ENCODE measurements around the gene CYP46A1. TPM values are rescaled to one million over a fixed set of nuclear protein-coding genes. Genes with fewer than 3 reads are reported as not detected.
A peak's percentile ranks its signal among the peaks of the same experiment; 100 is the strongest.

Gene CYP46A1
- total and polyA plus RNA-seq, 3 donors from 2014 or later: 2.5 to 4.6 (median 4.2) TPM

GRCh38 chr14:99651953-99652746 is 31.9 kb upstream of the CYP46A1 start:
- H3K4me1 ChIP-seq: no peaks in the 10 kb centered on the region
- intact Hi-C loops (cut with DNase I; ENCODE audit: low total_unique reads): no loop called here
- no peaks in the 10 kb centered on the region for H3K27me3 ChIP-seq
- TF ChIP-seq POLR2A (IDR thresholded peaks at IDR 0.05) (no peak), CTCF (IDR thresholded peaks at IDR 0.05) (no peak)
- H3K4me3 ChIP-seq: no peak overlapping the region
- no peak for DNase-seq
- 94 to 97% methylated on average over 20 to 25 of the region's 32 CpGs for WGBS, 2 donors
- no peaks in the 10 kb centered on the region for H3K36me3 ChIP-seq (ENCODE audit: low read depth, missing control alignments)
- no peaks in the 10 kb centered on the region for H3K9me3 ChIP-seq
- H3K27ac ChIP-seq: no peak overlapping the region

GRCh38 chr14:99654235-99654985 is 29.7 kb upstream of the CYP46A1 start:
- intact Hi-C loops (cut with DNase I; ENCODE audit: low total_unique reads): no loop called here
- Histone ChIP-seq H3K27ac (no peak overlapping the region), H3K27me3 (no peaks in the 10 kb centered on the region), H3K4me3 (no peak overlapping the region), H3K9me3 (no peaks in the 10 kb centered on the region), H3K4me1 (no peaks in the 10 kb centered on the region), H3K36me3 (ENCODE audit: low read depth, missing control alignments) (no peaks in the 10 kb centered on the region)
- peak; percentile 85 for DNase-seq
- WGBS, 2 donors: 44 to 63% methylated on average over 7 of the region's 7 CpGs
- no peak for TF ChIP-seq CTCF (IDR thresholded peaks at IDR 0.05)
- no peak for TF ChIP-seq POLR2A (IDR thresholded peaks at IDR 0.05)

DNA sequence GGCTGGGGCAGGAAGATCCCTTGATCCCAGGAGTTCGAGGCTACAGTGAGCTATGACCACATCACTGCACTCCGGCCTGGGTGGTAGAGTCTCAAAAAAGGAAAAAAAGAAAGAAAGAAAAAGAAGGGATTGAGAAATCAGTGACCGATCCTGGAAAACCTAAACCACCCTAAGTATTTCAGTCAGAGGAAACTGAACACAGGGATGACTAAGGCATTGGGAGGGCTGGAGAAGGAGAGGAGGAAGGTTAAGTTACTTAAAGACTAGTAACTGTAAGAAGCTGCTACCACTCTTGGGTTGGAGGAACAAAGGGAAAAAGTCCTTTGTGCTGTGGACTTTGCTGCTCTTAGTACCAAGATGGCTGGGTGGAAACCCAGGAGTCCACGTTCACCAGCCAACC is 28.6 kb upstream of the CYP46A1 start:
- TF ChIP-seq CTCF (IDR thresholded peaks at IDR 0.05): no peak
- TF ChIP-seq POLR2A (IDR thresholded peaks at IDR 0.05): no peak
- Histone ChIP-seq H3K4me1 (peaks cover 3% of the 10 kb centered on the region), H3K9me3 (no peaks in the 10 kb centered on the region), H3K36me3 (ENCODE audit: low read depth, missing control alignments) (no peaks in the 10 kb centered on the region), H3K27me3 (no peaks in the 10 kb centered on the region), H3K27ac (no peak overlapping the region), H3K4me3 (no peak overlapping the region)
- intact Hi-C loops (cut with DNase I; ENCODE audit: low total_unique reads): no loop called here
- WGBS, 2 donors: 94% methylated on average over 4 of the region's 4 CpGs
- DNase-seq: no peak

GRCh38 chr14:99656171-99656570 is 27.9 kb upstream of the CYP46A1 start:
- no peak for DNase-seq
- no peak overlapping the region for H3K27ac ChIP-seq
- intact Hi-C loops (cut with DNase I; ENCODE audit: low total_unique reads): no loop called here
- H3K36me3 ChIP-seq (ENCODE audit: low read depth, missing control alignments): no peaks in the 10 kb centered on the region
- H3K9me3 ChIP-seq: no peaks in the 10 kb centered on the region
- H3K4me1 ChIP-seq: peaks cover 3% of the 10 kb centered on the region
- WGBS, 2 donors: 86 to 91% methylated on average over 5 of the region's 5 CpGs
- TF ChIP-seq CTCF (IDR thresholded peaks at IDR 0.05) (no peak), POLR2A (IDR thresholded peaks at IDR 0.05) (no peak)
- no peaks in the 10 kb centered on the region for H3K27me3 ChIP-seq
- no peak overlapping the region for H3K4me3 ChIP-seq
